Subcutaneous abdominal adipose tissue (tissue), 5 donors: ENCODE measurements around the gene SOX14.

Experiments
- H3K27ac ChIP-seq: one replicate; pipeline ENCODE4 v1.7.0; 2013; ENCODE audit warnings: low read depth, mild to moderate bottlenecking, inconsistent platforms, low read length, moderate library complexity
- H3K27me3 ChIP-seq, 5 donors: one replicate each; pipeline ENCODE4 v1.7.0; 2013; ENCODE audit warnings: low read length in 5 of 5, inconsistent platforms in 1 of 5; ENCODE audit not compliant: control insufficient read depth in 5 of 5, insufficient read depth in 4 of 5
- H3K36me3 ChIP-seq, 5 donors: one replicate each; pipeline ENCODE4 v1.7.0; 2013; ENCODE audit warnings: low read length in 5 of 5; ENCODE audit not compliant: control insufficient read depth in 5 of 5, insufficient read depth in 5 of 5
- H3K4me1 ChIP-seq, 5 donors: one replicate each; pipeline ENCODE4 v1.7.0; 2013; ENCODE audit warnings: low read length in 5 of 5, mild to moderate bottlenecking in 3 of 5, moderate library complexity in 1 of 5; ENCODE audit not compliant: control insufficient read depth in 5 of 5, insufficient read depth in 5 of 5
- H3K4me3 ChIP-seq, 5 donors: one replicate each; pipeline ENCODE4 v1.7.0; 2013; ENCODE audit warnings: low read length in 5 of 5, low read depth in 1 of 5
- H3K9ac ChIP-seq, 5 donors: one replicate each; pipeline ENCODE4 v1.7.0; 2013; ENCODE audit warnings: low read length in 5 of 5, mild to moderate bottlenecking in 4 of 5, moderate library complexity in 3 of 5
- H3K9me3 ChIP-seq, 5 donors: one replicate each; pipeline ENCODE4 v1.7.0; 2013; ENCODE audit warnings: low read length in 5 of 5; ENCODE audit not compliant: control insufficient read depth in 5 of 5
- donor health status: healthy.
- donor health status: healthy.
- donor health status: healthy.
- donor health status: healthy.
- donor health status: healthy.

Gene SOX14

DNA sequence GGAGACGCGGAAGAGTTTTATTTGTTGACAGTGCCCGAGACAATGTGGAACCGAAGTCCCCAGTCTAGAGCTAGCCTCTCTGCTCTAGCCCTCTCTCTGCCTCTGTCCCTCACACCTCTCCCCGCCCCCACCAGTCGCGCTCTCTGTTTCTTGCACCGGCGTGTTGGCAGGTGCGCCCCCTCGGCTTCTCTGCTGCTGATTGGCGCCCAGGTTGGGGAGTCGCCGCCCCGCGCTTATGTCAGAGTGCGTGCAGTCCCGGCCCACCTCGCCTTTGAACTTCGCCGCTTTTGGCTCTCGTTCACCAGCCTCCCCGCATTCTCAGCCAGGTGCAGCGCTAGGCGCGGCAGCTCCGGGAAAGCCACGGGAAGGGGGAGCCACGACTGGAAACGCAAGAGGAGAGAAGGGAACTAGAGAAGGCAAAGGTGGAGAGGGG, at the start of gene SOX14:
SOX14 (plus strand) TSS at position 315 of the 433 bp plus-strand sequence. CDS start 470 bp downstream, outside the sequence.
- no peaks in the 10 kb centered on the region for H3K9me3 ChIP-seq
- H3K4me1 ChIP-seq, result peaks cover 0 to 54% (median 33%) of the 10 kb centered on the region in 5 donors
- H3K27me3 ChIP-seq, result peaks cover 84 to 88% (median 86%) of the 10 kb centered on the region in 5 donors
- H3K36me3 ChIP-seq, result no peaks in the 10 kb centered on the region
- no peak within 1 kb of the TSS for H3K9ac ChIP-seq
- no peak within 1 kb of the TSS for H3K27ac ChIP-seq
- H3K4me3 ChIP-seq, result peak within 1 kb of the TSS; percentile 18 to 38 (median 26)

DNA sequence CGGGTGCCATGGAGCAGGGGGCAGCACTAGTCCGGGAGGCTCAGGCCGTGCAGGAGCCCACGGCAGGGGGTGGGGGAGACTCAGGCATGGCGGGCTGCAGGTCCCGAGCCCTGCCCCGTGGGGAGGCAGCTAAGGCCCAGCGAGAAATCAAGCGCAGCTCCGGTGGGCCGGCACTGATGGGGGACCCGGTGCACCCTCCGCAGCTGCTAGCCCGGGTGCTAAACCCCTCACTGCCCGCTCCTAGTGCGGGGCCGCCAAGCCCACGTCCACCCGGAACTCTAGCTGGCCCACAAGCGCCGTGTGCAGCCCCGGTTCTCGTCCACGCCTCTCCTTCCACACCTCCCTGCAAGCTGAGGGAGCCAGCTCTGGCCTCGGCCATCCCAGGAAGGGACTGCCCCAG, 49.6 kb upstream of the SOX14 start:
- Histone ChIP-seq H3K27me3 (no peaks in the 10 kb centered on the region), H3K4me1 (peaks cover 0 to 9% (median under 1%) of the 10 kb centered on the region in 5 donors), H3K36me3 (no peaks in the 10 kb centered on the region), H3K9me3 (peaks cover 0 to 8% (median 0%) of the 10 kb centered on the region in 5 donors), H3K4me3 (no peak overlapping the region), H3K27ac (no peak overlapping the region), H3K9ac (no peak overlapping the region)

DNA sequence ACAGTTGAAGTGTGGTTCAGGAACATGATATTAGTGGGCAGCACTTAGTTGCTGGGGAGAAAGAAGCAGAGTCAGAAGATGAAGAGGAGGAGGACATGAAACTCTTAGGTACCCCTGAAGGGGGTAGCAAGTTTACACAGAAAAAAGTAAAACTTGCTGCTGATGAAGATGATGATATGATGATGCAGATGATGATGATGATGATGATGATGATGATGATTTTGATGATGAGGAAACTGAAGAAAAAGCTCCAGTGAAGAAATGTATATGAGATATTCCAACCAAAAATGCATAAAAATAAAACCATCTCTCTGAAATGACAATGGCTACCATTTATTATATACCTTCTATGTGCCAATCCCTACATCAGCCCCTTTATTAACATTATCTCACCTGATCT, 39.9 kb upstream of the SOX14 start:
- Histone ChIP-seq H3K36me3 (no peaks in the 10 kb centered on the region), H3K4me1 (no peaks in the 10 kb centered on the region), H3K9me3 (peaks cover 0 to 10% (median 3%) of the 10 kb centered on the region in 5 donors), H3K9ac (no peak overlapping the region), H3K4me3 (no peak overlapping the region), H3K27me3 (no peaks in the 10 kb centered on the region), H3K27ac (no peak overlapping the region)

DNA sequence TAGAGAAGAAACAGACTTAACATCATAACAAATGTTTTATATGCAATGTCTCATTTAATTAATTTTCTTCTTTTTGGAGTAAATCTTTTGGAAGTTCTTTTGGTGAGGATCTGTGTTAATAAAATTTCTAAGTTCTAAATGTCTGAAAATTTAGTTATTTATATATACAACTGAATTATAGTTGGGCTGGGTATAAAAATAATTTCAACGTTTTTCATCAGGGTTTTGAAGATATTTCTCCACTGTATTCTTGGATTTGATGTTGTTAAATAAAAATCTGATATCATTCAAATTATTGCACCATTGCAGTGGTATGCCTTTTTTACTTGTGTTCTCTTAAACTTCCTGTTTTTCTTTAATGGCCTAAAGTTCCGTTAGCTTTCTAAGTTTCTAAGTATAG, 26.9 kb upstream of the SOX14 start:
- Histone ChIP-seq H3K4me3 (no peak overlapping the region), H3K27ac (no peak overlapping the region), H3K9ac (no peak overlapping the region), H3K4me1 (peaks cover 0 to 11% (median 8%) of the 10 kb centered on the region in 5 donors), H3K9me3 (peaks cover 4 to 23% (median 14%) of the 10 kb centered on the region in 5 donors), H3K27me3 (no peaks in the 10 kb centered on the region), H3K36me3 (no peaks in the 10 kb centered on the region)

DNA sequence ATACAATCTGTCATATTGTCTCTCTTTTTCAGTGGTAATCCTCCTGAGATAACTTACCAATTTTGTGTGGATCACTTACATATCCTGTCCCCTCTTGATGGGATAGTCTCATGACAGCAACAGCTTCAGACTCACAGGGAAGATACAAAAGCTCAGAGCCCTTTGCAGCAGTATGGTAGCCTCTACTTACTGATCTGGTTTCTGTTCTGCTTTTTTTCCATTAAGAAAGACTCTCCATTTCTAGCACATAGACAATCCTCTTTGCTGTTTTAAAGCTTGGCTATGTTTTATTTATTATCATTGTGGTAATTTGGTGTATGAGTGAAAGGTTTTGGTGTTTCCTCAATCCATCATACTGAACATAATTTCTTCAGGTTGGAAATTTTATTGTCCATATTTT, 25.4 kb upstream of the SOX14 start:
- Histone ChIP-seq H3K9me3 (peaks cover 4 to 23% (median 14%) of the 10 kb centered on the region in 5 donors), H3K36me3 (no peaks in the 10 kb centered on the region), H3K27ac (no peak overlapping the region), H3K27me3 (no peaks in the 10 kb centered on the region), H3K4me1 (peaks cover 0 to 11% (median 8%) of the 10 kb centered on the region in 5 donors), H3K9ac (no peak overlapping the region), H3K4me3 (no peak overlapping the region)

DNA sequence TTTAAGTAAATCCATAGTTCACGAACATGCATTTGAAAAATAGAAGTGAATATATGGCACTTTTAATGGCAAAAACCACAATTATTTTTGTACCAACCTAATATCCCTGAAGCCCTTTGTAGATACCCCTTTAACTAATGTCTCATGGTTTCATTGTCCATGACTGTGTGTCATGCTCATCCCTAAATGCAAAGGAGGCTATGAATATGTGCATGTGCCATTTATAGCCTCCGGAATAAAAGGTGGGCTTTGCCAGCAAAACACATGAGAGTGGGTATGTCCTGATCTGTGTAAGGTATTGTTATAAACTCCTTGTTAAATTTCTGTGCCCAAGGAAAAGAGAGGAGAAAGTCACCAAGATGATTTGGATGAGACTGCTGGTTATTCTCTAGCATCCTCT, 20.5 kb upstream of the SOX14 start:
- Histone ChIP-seq H3K36me3 (no peaks in the 10 kb centered on the region), H3K27ac (no peak overlapping the region), H3K4me1 (no peaks in the 10 kb centered on the region), H3K4me3 (no peak overlapping the region), H3K27me3 (peaks cover 0 to 3% (median 0%) of the 10 kb centered on the region in 5 donors), H3K9ac (no peak overlapping the region), H3K9me3 (no peaks in the 10 kb centered on the region)

DNA sequence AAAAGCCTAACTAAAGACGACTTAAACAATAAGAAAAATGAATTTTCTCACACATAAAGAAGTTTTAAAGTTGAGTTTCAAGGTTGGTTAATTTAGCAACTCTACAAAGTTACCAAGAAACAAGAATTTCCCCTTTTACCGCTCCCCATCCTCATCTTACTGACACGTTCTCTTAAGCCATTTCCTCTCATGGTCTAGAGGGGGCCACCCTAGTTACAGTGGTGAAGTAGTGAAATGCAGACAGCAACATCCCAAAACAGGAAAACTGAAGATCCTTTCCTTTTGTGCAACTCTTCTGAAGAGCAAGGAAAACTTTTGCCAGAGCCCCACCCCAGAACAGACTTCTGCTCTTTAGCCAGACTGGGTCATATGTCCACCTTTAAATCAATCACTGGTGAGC, 17.3 kb upstream of the SOX14 start:
- Histone ChIP-seq H3K27me3 (peaks cover 0 to 3% (median 0%) of the 10 kb centered on the region in 5 donors), H3K4me1 (no peaks in the 10 kb centered on the region), H3K27ac (no peak overlapping the region), H3K4me3 (no peak overlapping the region), H3K9ac (no peak overlapping the region), H3K9me3 (no peaks in the 10 kb centered on the region), H3K36me3 (no peaks in the 10 kb centered on the region)

DNA sequence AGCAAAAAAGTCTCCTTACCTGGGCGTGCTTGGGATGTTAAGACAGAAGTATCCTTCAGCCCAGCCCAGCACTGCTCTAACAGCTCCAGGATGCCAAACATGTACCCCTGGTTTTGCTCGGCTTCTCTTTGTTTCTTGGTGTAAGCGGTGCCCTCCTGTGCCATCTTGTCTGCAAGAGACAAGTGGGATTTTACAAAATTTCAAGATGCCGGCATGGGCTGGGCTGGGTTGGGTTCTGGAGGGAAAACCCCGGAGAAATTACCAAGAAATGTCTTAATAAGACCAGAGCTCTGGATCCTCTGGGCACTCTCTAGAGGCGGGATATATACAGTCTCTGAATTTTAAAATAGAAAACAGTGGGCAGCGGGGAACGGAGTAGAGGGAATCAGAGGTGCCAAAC, 4.6 kb upstream of the SOX14 start:
- Histone ChIP-seq H3K27me3 (peaks cover 44 to 53% (median 46%) of the 10 kb centered on the region in 5 donors), H3K4me1 (peaks cover 0 to 30% (median 17%) of the 10 kb centered on the region in 5 donors), H3K27ac (no peak overlapping the region), H3K9ac (no peak overlapping the region), H3K36me3 (no peaks in the 10 kb centered on the region), H3K9me3 (no peaks in the 10 kb centered on the region), H3K4me3 (no peak overlapping the region)

DNA sequence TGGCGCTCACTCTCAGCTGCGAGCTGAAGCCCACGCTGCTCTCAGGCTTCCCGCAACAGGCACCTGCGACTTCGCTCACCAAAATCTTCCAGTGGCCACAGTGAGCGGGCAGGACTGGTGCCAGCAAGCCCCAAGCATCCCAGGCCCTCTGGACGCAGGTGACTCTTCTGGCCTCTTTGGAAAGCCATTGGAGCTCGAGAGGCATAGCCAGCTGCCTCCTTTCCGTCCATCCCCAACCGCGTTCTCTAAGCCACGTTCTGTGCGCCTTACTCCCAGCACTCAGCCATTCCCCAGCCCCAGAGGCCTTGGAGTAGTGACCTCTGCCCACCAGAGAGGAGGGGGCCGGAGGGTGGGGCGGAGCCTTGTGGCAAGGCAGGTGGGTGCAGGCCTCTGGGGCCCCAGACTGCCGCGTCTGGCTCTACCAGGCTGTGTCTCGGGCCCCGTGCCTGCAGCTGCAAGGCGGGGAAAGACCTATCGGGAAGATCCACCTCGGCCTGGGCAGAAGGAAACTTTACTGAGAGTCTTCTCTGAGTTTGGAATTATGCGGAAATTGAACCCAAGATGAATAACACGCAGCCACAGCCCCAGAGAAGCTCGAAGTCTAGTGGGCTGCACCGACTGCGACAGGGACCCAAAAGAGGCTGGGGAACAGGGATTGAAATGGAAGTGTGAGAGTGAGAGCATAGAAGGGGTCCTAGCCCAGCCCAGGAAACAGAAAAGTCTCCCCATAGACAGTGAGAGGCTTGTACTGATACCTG, 3.6 kb upstream of the SOX14 start:
- H3K27me3 ChIP-seq, result peaks cover 54 to 63% (median 56%) of the 10 kb centered on the region in 5 donors
- H3K9me3 ChIP-seq, result no peaks in the 10 kb centered on the region
- H3K4me3 ChIP-seq, result no peak overlapping the region
- no peak overlapping the region for H3K27ac ChIP-seq
- H3K9ac ChIP-seq, result no peak overlapping the region
- H3K36me3 ChIP-seq, result no peaks in the 10 kb centered on the region
- H3K4me1 ChIP-seq, result peaks cover 0 to 38% (median 17%) of the 10 kb centered on the region in 5 donors

DNA sequence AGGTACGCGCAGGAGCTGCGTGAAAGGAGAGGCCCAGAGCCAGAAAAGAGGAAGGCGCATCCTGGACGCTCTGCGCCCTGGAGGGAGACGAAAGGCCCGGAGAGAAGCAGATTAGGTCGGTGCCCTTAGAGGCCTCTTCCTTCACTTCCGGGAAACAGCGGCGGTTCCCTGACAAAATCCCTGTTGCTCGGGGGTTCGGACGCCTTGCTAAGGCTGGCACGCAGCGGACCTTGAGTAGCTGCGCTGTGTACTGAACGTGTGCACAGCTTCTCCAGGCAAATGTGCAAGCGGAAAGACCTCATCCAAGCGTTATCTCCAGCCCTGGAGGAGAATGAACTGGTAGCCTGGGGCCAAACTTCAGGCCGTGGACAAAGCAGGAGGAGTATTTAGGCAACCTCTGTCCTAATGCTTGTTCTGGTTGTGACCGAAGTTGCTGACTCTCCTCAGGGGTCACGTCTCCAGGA, 3.0 kb upstream of the SOX14 start:
- Histone ChIP-seq H3K9ac (no peak overlapping the region), H3K27me3 (peaks cover 60 to 69% (median 60%) of the 10 kb centered on the region in 5 donors), H3K4me3 (peak overlapping the region in 1 of 5 donors; percentile 45), H3K27ac (no peak overlapping the region), H3K36me3 (no peaks in the 10 kb centered on the region), H3K9me3 (no peaks in the 10 kb centered on the region), H3K4me1 (peaks cover 0 to 38% (median 17%) of the 10 kb centered on the region in 5 donors)
